A549 (cell line): ENCODE measurements around the gene AFF3.
"Not testable (repeated sequence)": the region's sequence is repeated elsewhere in the genome, so short reads cannot be mapped to it uniquely, and the experiment has no call there.

Source experiments
- CTCF ChIP-seq: fragments of >200 bp; sonication (Bioruptor Twin); formaldehyde crosslinking; IDR thresholded peaks from 3 replicates; pipeline ENCODE4 v1.5.1; 2016
- ESRRA ChIP-seq: fragments of 150-350 bp; IDR thresholded peaks from 2 replicates; pipeline ENCODE4 v1.6.1; 2014; ENCODE audit warnings: mild to moderate bottlenecking, low read length, borderline replicate concordance
- JUN ChIP-seq, 2 experiments: fragments of >200 bp; sonication (Bioruptor Twin); formaldehyde crosslinking; IDR thresholded peaks; 2 replicates in 1 of 2; 3 replicates in 1 of 2; pipeline ENCODE4 v1.6.1; 2016 to 2017
- NFE2L2 ChIP-seq: fragments of 150-350 bp; conservative IDR thresholded peaks from 2 replicates; pipeline ENCODE4 v1.6.1; 2014; ENCODE audit warnings: low read length
- PHF8 ChIP-seq: fragments of 200-600 bp; sonication (generic); IDR thresholded peaks from 2 replicates; pipeline ENCODE4 v1.6.1; 2016; ENCODE audit warnings: low read depth, mild to moderate bottlenecking, antibody characterized with exemption, moderate library complexity, borderline replicate concordance
- POLR2A ChIP-seq: IDR thresholded peaks from 2 replicates; pipeline ENCODE4 v1.6.1; 2012; ENCODE audit warnings: mild to moderate bottlenecking, low read length
- REST ChIP-seq: fragments of 200-600 bp; sonication (generic); IDR thresholded peaks from 2 replicates; pipeline ENCODE4 v1.6.1; 2016; ENCODE audit warnings: antibody characterized with exemption, mild to moderate bottlenecking, moderate library complexity
- RFX5 ChIP-seq: fragments of 450-650 bp; IDR thresholded peaks from 2 replicates; pipeline ENCODE4 v1.7.1; 2014; ENCODE audit warnings: antibody characterized with exemption, mild to moderate bottlenecking, moderate library complexity

DNA sequence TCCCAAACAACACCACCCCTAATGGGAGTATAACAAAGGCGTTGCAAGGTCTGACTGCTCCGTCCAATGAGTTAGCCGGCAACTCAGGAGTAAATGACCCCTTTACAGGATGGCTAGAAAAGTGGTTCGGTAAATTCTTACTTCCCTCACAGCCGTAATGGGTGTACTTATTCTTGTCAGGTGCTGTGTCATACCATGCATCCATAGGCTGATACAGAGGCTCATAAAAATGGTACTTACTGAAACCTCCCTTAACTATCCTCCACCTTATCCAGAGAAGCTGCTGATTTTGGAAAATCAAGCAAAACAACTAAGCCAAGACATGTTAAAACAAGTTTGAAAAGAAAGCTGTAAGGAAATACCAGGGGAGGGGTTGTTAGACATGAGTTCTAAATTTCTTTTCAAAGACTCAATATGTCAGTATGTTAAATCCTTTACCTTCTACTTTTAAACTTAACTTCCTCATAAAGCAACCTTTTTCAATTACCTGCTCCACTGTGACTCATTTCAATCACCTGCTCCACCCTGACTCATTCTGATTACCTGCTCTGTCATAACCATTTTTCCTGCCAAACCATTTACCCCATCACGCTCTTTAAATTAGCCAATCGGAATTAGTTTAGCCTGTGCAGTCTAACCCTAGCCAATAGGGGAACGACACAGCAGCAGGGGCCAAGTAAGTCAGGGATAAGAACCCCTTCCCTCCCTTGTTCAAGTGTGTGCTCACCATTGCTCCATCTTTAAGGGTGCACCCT is 638.6 kb downstream of the AFF3 start:
- not testable (repeated sequence) for TF ChIP-seq CTCF; RFX5; NFE2L2; JUN (IDR thresholded peaks at IDR 0.05); POLR2A; REST; PHF8; ESRRA
